SH-SY5Y (cell line): ENCODE results near the gene SUSD1.

ENCODE experiments used
- GATA2 ChIP-seq: IDR thresholded peaks from 2 replicates; pipeline ENCODE4 v1.6.1; 2011; ENCODE audit warnings: mild to moderate bottlenecking, low read depth, low read length
- GATA3 ChIP-seq: IDR thresholded peaks from 2 replicates; pipeline ENCODE4 v1.6.1; 2011; ENCODE audit warnings: low read depth, mild to moderate bottlenecking, low read length, moderate library complexity

GRCh38 chr9:112002847-112003457, 172.1 kb downstream of the SUSD1 start:
- TF ChIP-seq GATA2 (no peak), GATA3 (no peak)
